Breast epithelium (tissue), 3 donors: ENCODE measurements around the gene AKR1C1.
"Not testable (repeated sequence)": the region's sequence is repeated elsewhere in the genome, so short reads cannot be mapped to it uniquely, and the experiment has no call there.

Experiments
- POLR2A ChIP-seq: fragments of 450-650 bp; IDR thresholded peaks from one replicate; pipeline ENCODE4 v1.6.1; 2016; ENCODE audit warnings: antibody characterized with exemption, mild to moderate bottlenecking, moderate library complexity
- POLR2AphosphoS5 ChIP-seq, 3 donors: sonication (generic); formaldehyde crosslinking; IDR thresholded peaks; one replicate each; pipeline ENCODE4 v1.6.1; 2017; ENCODE audit warnings: antibody characterized with exemption in 3 of 3
- TF ChIP-seq, protein P1 (sequence below), 3 donors: fragments of 450-650 bp; IDR thresholded peaks; one replicate each; pipeline ENCODE4 v1.5.1; 2016 to 2017; ENCODE audit warnings: antibody characterized with exemption in 3 of 3, mild to moderate bottlenecking in 3 of 3, moderate library complexity in 3 of 3

DNA sequence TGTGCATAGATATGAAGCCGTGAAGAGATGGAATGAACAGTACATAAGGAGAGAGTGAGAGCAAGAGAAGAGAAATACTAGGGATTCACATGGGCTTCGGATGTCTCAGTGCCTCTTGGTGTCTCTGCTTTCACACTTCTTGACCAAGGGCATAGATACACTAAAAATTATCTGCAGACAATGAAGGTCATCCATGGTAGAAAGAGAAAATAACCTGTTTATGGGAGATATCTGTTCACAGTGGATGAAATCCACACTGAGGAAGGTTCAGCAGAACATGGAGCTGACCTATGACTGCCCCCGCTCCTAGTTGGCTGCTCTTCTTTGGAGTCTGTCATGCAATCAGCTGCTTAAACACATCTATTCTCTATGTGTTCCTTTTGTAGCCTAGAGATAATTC, 6.1 kb downstream of the AKR1C1 start:
- not testable (repeated sequence) for TF ChIP-seq POLR2AphosphoS5 (IDR thresholded peaks at IDR 0.05); POLR2A
- TF ChIP-seq, protein P1, sequence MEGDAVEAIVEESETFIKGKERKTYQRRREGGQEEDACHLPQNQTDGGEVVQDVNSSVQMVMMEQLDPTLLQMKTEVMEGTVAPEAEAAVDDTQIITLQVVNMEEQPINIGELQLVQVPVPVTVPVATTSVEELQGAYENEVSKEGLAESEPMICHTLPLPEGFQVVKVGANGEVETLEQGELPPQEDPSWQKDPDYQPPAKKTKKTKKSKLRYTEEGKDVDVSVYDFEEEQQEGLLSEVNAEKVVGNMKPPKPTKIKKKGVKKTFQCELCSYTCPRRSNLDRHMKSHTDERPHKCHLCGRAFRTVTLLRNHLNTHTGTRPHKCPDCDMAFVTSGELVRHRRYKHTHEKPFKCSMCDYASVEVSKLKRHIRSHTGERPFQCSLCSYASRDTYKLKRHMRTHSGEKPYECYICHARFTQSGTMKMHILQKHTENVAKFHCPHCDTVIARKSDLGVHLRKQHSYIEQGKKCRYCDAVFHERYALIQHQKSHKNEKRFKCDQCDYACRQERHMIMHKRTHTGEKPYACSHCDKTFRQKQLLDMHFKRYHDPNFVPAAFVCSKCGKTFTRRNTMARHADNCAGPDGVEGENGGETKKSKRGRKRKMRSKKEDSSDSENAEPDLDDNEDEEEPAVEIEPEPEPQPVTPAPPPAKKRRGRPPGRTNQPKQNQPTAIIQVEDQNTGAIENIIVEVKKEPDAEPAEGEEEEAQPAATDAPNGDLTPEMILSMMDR (IDR thresholded peaks at IDR 0.05), result not testable (repeated sequence)
